Fibroblast of lung (primary cell): ENCODE measurements around the gene ANKMY1.

Source experiments
- EZH2 ChIP-seq: IDR thresholded peaks from 2 replicates; pipeline ENCODE4 v1.5.1; 2012; ENCODE audit warnings: low read length, control low read depth, mild to moderate bottlenecking; ENCODE audit errors: missing control alignments
- TF ChIP-seq, protein P1 (sequence below), 2 donors: IDR thresholded peaks in 1 of 2; conservative IDR thresholded peaks in 1 of 2; 1 replicate in 1 of 2; 2 replicates in 1 of 2; pipeline ENCODE4 v1.5.1; 2011 to 2012; ENCODE audit warnings: low read length in 2 of 2, control low read depth in 1 of 2, inconsistent platforms in 1 of 2, low read depth in 1 of 2, mild to moderate bottlenecking in 1 of 2

DNA sequence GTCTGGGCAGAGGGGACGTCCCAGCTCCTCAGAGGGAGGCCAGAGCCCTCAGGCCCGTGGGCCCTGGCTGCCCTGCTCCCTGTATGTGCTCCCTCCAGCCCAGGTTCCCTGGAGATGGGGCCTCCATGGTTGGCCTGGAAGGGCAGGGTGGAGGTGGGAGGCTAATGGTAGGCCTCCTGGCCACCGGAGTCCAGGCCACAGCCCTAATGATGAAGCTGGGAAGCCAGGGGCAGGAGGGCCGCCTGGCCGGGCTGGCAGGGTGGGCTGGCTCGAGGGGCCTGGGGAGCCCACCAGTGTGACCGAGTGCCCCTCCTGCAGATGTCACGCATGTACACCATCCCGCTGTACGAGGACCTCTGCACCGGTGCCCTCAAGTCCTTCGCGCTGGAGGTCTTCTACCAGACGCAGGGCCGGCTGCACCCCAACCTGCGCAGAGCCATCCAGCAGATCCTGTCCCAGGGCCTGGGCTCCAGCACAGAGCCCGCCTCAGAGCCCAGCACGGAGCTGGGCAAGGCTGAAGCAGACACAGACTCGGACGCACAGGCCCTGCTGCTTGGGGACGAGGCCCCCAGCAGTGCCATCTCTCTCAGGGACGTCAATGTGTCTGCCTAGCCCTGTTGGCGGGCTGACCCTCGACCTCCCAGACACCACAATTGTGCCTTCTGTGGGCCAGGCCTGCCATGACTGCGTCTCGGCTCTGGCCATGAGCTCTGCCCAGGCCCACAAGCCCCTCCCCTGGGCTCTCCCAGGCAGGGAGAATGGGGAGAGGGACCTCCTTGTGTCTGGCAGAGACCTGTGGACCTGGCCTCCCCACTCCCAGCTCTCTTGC lies 19.7 kb upstream of the ANKMY1 start:
- TF ChIP-seq, protein P1, sequence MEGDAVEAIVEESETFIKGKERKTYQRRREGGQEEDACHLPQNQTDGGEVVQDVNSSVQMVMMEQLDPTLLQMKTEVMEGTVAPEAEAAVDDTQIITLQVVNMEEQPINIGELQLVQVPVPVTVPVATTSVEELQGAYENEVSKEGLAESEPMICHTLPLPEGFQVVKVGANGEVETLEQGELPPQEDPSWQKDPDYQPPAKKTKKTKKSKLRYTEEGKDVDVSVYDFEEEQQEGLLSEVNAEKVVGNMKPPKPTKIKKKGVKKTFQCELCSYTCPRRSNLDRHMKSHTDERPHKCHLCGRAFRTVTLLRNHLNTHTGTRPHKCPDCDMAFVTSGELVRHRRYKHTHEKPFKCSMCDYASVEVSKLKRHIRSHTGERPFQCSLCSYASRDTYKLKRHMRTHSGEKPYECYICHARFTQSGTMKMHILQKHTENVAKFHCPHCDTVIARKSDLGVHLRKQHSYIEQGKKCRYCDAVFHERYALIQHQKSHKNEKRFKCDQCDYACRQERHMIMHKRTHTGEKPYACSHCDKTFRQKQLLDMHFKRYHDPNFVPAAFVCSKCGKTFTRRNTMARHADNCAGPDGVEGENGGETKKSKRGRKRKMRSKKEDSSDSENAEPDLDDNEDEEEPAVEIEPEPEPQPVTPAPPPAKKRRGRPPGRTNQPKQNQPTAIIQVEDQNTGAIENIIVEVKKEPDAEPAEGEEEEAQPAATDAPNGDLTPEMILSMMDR (conservative IDR thresholded peaks at IDR 0.05 in 1 of 2, IDR thresholded peaks at IDR 0.05 in 1 of 2; ENCODE audit: low read depth in 1 of 2, low read length in 2 of 2) = no peak
- TF ChIP-seq EZH2 = no peak
